ENCODE data around the gene SUPT3H. TPM values are rescaled to one million over a fixed set of nuclear protein-coding genes. Genes with fewer than 3 reads are reported as not detected.
"Not testable (repeated sequence)": the region's sequence is repeated elsewhere in the genome, so short reads cannot be mapped to it uniquely, and the experiment has no call there.

The SUPT3H gene
- total RNA-seq, 1 donor from 2014 or later, result 13.3 TPM

DNA sequence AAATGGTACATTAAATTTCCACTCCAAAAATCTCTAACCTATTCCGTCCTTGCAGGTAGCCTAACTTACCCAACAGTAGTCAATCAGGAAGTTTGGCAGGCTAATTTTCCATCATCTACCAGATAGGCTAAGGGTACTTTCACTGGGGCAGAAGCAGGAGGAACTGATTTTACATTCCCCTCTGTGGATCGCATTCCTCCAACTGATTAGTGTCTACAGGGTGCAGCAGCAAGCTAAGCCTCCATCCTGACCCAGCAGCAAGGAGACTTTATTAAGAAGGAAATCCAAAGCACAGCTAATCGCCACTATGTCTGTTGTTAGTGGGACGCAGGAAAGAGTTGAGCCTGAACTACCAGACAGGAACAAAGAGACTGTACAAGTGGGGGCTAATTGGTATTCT lies 192.8 kb downstream of the SUPT3H start:
- Mint-ChIP-seq H3K4me1 (ENCODE audit: low read depth) (no peaks in the 10 kb centered on the region), H3K27ac (ENCODE audit: unreplicated experiment) (no peak overlapping the region)

DNA sequence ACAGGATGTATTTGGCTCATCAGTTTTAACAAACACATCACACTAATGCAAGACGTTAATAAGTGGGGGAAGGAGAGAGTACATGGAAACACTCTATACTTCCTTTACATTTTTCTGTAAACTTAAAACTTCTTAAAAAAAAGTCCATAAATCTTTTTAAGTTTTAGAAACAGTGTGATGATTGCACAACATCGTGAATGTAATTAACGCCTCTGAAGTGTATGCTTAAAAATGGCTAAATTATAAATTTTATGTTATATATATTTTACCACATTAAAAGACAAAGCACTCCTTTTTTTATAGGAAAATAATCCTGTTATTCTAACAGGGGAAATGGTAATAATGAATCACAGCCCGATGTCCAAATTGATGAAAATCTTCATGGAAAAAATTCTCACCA lies 193.7 kb downstream of the SUPT3H start:
- Mint-ChIP-seq H3K27me3 (ENCODE audit: low read depth) (no peaks in the 10 kb centered on the region), H3K4me1 (ENCODE audit: low read depth) (no peaks in the 10 kb centered on the region), H3K36me3 (ENCODE audit: low read depth) (no peaks in the 10 kb centered on the region), H3K27ac (ENCODE audit: unreplicated experiment) (no peak overlapping the region), H3K4me3 (ENCODE audit: unreplicated experiment) (no peak overlapping the region), H3K9me3 (ENCODE audit: low read depth) (peaks cover 4% of the 10 kb centered on the region)
- DNase-seq (ENCODE audit: low spot score), result no peak
- TF ChIP-seq, protein P1, sequence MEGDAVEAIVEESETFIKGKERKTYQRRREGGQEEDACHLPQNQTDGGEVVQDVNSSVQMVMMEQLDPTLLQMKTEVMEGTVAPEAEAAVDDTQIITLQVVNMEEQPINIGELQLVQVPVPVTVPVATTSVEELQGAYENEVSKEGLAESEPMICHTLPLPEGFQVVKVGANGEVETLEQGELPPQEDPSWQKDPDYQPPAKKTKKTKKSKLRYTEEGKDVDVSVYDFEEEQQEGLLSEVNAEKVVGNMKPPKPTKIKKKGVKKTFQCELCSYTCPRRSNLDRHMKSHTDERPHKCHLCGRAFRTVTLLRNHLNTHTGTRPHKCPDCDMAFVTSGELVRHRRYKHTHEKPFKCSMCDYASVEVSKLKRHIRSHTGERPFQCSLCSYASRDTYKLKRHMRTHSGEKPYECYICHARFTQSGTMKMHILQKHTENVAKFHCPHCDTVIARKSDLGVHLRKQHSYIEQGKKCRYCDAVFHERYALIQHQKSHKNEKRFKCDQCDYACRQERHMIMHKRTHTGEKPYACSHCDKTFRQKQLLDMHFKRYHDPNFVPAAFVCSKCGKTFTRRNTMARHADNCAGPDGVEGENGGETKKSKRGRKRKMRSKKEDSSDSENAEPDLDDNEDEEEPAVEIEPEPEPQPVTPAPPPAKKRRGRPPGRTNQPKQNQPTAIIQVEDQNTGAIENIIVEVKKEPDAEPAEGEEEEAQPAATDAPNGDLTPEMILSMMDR (IDR thresholded peaks at IDR 0.05), result no peak

More for the DNA sequence above, 192.8 kb downstream of the SUPT3H start:
- H3K4me3 Mint-ChIP-seq (ENCODE audit: unreplicated experiment), result no peak overlapping the region
- no peaks in the 10 kb centered on the region for H3K27me3 Mint-ChIP-seq (ENCODE audit: low read depth)
- TF ChIP-seq, protein P1 (IDR thresholded peaks at IDR 0.05), result no peak
- no peaks in the 10 kb centered on the region for H3K36me3 Mint-ChIP-seq (ENCODE audit: low read depth)
- DNase-seq (ENCODE audit: low spot score), result no peak
- H3K9me3 Mint-ChIP-seq (ENCODE audit: low read depth), result no peaks in the 10 kb centered on the region

DNA sequence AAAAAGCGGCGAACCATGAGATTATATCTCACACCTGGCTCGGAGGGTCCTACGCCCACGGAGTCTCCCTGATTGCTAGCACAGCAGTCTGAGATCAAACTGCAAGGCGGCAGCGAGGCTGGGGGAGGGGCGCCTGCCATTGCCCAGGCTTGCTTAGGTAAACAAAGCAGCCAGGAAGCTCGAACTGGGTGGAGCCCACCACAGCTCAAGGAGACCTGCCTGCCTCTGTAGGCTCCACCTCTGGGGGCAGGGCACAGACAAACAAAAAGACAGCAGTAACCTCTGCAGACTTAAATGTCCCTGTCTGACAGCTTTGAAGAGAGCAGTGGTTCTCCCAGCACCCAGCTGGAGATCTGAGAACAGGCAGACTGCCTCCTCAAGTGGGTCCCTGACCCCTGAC lies 201.4 kb downstream of the SUPT3H start:
- not testable (repeated sequence) for H3K27ac Mint-ChIP-seq (ENCODE audit: unreplicated experiment); H3K4me1 Mint-ChIP-seq (ENCODE audit: low read depth); DNase-seq (ENCODE audit: low spot score); H3K27me3 Mint-ChIP-seq (ENCODE audit: low read depth); H3K36me3 Mint-ChIP-seq (ENCODE audit: low read depth); H3K9me3 Mint-ChIP-seq (ENCODE audit: low read depth); H3K4me3 Mint-ChIP-seq (ENCODE audit: unreplicated experiment)

DNA sequence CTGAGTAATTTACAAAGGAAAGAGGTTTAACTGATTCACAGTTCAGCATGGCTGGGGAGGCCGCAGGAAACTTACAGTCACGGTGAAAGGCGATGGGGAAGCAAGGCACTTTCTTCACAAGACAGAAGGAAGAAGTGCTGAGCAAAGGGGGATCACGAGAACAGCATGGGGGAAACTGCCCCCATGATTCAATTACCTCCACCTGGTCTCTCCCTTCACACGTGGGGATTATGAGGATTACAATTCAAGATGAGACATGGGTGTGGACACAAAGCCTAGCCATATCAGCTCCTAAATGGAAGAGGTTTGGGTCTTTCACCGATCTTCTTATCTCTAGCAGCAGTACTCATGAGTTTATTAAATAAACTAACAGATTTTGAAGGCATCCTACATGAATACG lies 202.5 kb downstream of the SUPT3H start:
- Mint-ChIP-seq H3K4me1 (ENCODE audit: low read depth) (peaks cover 8% of the 10 kb centered on the region), H3K36me3 (ENCODE audit: low read depth) (no peaks in the 10 kb centered on the region), H3K27ac (ENCODE audit: unreplicated experiment) (no peak overlapping the region), H3K4me3 (ENCODE audit: unreplicated experiment) (no peak overlapping the region), H3K27me3 (ENCODE audit: low read depth) (no peaks in the 10 kb centered on the region), H3K9me3 (ENCODE audit: low read depth) (peaks cover 4% of the 10 kb centered on the region)
- no peak for DNase-seq (ENCODE audit: low spot score)
- TF ChIP-seq, protein P1 (IDR thresholded peaks at IDR 0.05), result no peak

- Mint-ChIP-seq H3K4me3 (ENCODE audit: unreplicated experiment) (no peak overlapping the region), H3K27me3 (ENCODE audit: low read depth) (no peaks in the 10 kb centered on the region), H3K4me1 (ENCODE audit: low read depth) (peaks cover 15% of the 10 kb centered on the region), H3K36me3 (ENCODE audit: low read depth) (no peaks in the 10 kb centered on the region), H3K9me3 (ENCODE audit: low read depth) (no peaks in the 10 kb centered on the region), H3K27ac (ENCODE audit: unreplicated experiment) (no peak overlapping the region)
- TF ChIP-seq, protein P1 (IDR thresholded peaks at IDR 0.05), result no peak
- no peak for DNase-seq (ENCODE audit: low spot score)
Measured at GRCh38 chr6:45174045-45174444, 203.7 kb downstream of the SUPT3H start.

- no peaks in the 10 kb centered on the region for H3K36me3 Mint-ChIP-seq (ENCODE audit: low read depth)
- peaks cover 15% of the 10 kb centered on the region for H3K4me1 Mint-ChIP-seq (ENCODE audit: low read depth)
- H3K9me3 Mint-ChIP-seq (ENCODE audit: low read depth), result no peaks in the 10 kb centered on the region
- DNase-seq (ENCODE audit: low spot score), result no peak
- TF ChIP-seq, protein P1 (IDR thresholded peaks at IDR 0.05), result no peak
- no peak overlapping the region for H3K27ac Mint-ChIP-seq (ENCODE audit: unreplicated experiment)
- no peaks in the 10 kb centered on the region for H3K27me3 Mint-ChIP-seq (ENCODE audit: low read depth)
- H3K4me3 Mint-ChIP-seq (ENCODE audit: unreplicated experiment), result no peak overlapping the region
Measured at GRCh38 chr6:45171380-45171779, 206.4 kb downstream of the SUPT3H start.

All from chondrocyte (in vitro differentiated cells).